Esophagus squamous epithelium (tissue), 5 donors: ENCODE measurements around the gene ZNF532. TPM values are rescaled to one million over a fixed set of nuclear protein-coding genes. Genes with fewer than 3 reads are reported as not detected.
"Not testable (repeated sequence)": the region's sequence is repeated elsewhere in the genome, so short reads cannot be mapped to it uniquely, and the experiment has no call there.

Experiments used
- DNase-seq: peaks from one replicate; lab custom pipeline; 2025; lab: John Stamatoyannopoulos, UW
- H3K27ac ChIP-seq, 4 donors: fragments of 200-600 bp; sonication (generic); one replicate each; pipeline ENCODE4 v1.5.1; 2016 to 2019; ENCODE audit warnings: mild to moderate bottlenecking in 1 of 4
- H3K27me3 ChIP-seq, 4 donors: fragments of 200-600 bp; sonication (generic); 1 replicate in 3 of 4; 2 replicates in 1 of 4; pipeline versions ENCODE4 v1.5.1 to v1.6.0; 2017 to 2021; ENCODE audit warnings: antibody characterized with exemption in 1 of 4
- H3K36me3 ChIP-seq, 3 donors: fragments of 200-600 bp; sonication (generic); one replicate each; pipeline ENCODE4 v1.5.1; 2016 to 2019
- H3K4me1 ChIP-seq, 3 donors: fragments of 200-600 bp; sonication (generic); one replicate each; pipeline ENCODE4 v1.5.1; 2017 to 2019
- H3K4me3 ChIP-seq, 4 donors: fragments of 200-600 bp; sonication (generic); 1 replicate in 3 of 4; 2 replicates in 1 of 4; pipeline ENCODE4 v1.5.1; 2016 to 2019; ENCODE audit warnings: mild to moderate bottlenecking in 2 of 4, moderate library complexity in 1 of 4
- H3K9me3 ChIP-seq, 3 donors: fragments of 200-600 bp; sonication (generic); one replicate each; pipeline ENCODE4 v1.5.1; 2016 to 2019
- CTCF ChIP-seq, 6 experiments: fragments of 450-650 bp in 4 of 6; fragments of 200-600 bp in 2 of 6; sonication (generic) in 2 of 6; IDR thresholded peaks; one replicate each; pipeline ENCODE4 v1.5.1; 2016 to 2019; ENCODE audit warnings: antibody characterized with exemption in 6 of 6, mild to moderate bottlenecking in 4 of 6, moderate library complexity in 4 of 6
- POLR2A ChIP-seq, 4 donors: fragments of 450-650 bp; IDR thresholded peaks; one replicate each; pipeline ENCODE4 v1.6.1; 2017; ENCODE audit warnings: antibody characterized with exemption in 4 of 4, mild to moderate bottlenecking in 4 of 4, moderate library complexity in 3 of 4
- WGBS, 2 donors: methylation state at CpG; one replicate each; pipeline ENCODE4 v1.1.5; 2018; 5-methylcytosine and 5-hydroxymethylcytosine counted together
- intact Hi-C: fragments of 100-400 bp; cut with DNase I; formaldehyde crosslinking; loops from one replicate; pipeline ENCODE4 v1.15.0; 2022
- total RNA-seq, 4 donors: library from RNA; depleted of rRNA; stranded (reverse); fragments of >200 nt; gene quantifications; one replicate each; pipeline ENCODE4 v1.1.0, GENCODE V29; 2016
- donor health status: DM: yes; HTN: yes; CAD: no.

Gene ZNF532
- total RNA-seq, 4 donors from 2014 or later, result 30.7 to 52.3 (median 32.6) TPM

GRCh38 chr18:58850786-58851469 lies 13.7 kb upstream of the ZNF532 start:
- no peak for DNase-seq
- 81 to 87% methylated on average over 12 of the region's 12 CpGs for WGBS, 2 donors
- H3K27ac ChIP-seq, result no peak overlapping the region

DNA sequence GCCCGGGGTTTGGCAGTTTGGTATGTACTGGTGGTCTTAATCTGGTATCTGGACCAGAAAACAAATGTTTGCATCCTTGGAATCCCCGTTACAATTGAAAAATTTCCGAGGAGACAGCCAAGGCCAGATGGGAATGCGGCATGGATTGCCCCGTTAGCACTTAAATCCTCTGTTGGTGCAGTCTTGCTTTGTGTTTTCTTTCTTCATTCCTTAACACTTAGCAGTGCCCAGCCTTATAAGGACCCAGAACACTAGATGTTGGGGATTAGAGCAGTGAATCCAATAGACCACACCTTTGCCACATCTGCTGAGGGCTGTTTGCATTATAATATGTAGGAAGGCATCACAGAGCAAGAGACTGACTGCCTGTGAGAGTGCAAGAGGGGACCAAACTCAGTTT lies 12.8 kb upstream of the ZNF532 start:
- H3K27ac ChIP-seq, result no peak overlapping the region
- no peaks in the 10 kb centered on the region for H3K9me3 ChIP-seq
- WGBS, 2 donors, result 63 to 86% methylated on average over 5 of the region's 5 CpGs
- intact Hi-C loops, result loop anchor here (10.0 kb wide), 1 partner anchor 67 kb away; no protein-coding TSS in a partner anchor
- H3K4me3 ChIP-seq, result no peak overlapping the region
- TF ChIP-seq CTCF (IDR thresholded peaks at IDR 0.05), result no peak
- TF ChIP-seq POLR2A (IDR thresholded peaks at IDR 0.05), result no peak
- H3K4me1 ChIP-seq, result peaks cover 0 to 28% (median 3%) of the 10 kb centered on the region in 3 donors
- no peaks in the 10 kb centered on the region for H3K36me3 ChIP-seq
- no peak for DNase-seq
- peaks cover 0 to 12% (median 0%) of the 10 kb centered on the region in 4 donors for H3K27me3 ChIP-seq

More at GRCh38 chr18:58850786-58851469, 13.7 kb upstream of the ZNF532 start:
- no peak for TF ChIP-seq POLR2A (IDR thresholded peaks at IDR 0.05)
- no peak for TF ChIP-seq CTCF (IDR thresholded peaks at IDR 0.05)
- H3K36me3 ChIP-seq, result no peaks in the 10 kb centered on the region
- intact Hi-C loops, result loop anchor here (10.0 kb wide), 1 partner anchor 66 kb away; no protein-coding TSS in a partner anchor
- peaks cover 0 to 13% (median 0%) of the 10 kb centered on the region in 4 donors for H3K27me3 ChIP-seq
- H3K4me3 ChIP-seq, result no peak overlapping the region
- H3K9me3 ChIP-seq, result no peaks in the 10 kb centered on the region
- H3K4me1 ChIP-seq, result peaks cover 0 to 30% (median 3%) of the 10 kb centered on the region in 3 donors

DNA sequence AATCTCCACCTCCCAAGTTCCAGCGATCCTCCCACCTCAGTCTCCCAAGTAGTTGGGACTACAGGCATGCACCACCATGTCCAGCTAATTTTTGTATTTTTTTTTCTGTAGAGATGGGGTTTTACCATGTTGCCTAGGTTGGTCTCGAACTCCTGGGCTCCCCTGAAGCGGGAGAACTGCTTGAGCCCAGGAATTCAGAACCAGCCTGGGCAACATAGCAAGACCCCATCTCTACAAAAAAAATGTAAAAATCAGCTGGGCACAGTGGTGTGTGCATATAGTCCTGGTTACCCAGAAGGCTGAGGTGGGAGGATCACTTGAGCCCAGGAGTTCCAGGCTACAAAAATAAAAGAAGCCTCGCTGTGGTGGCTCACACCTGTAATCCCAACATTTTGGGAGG lies 12.0 kb upstream of the ZNF532 start:
- DNase-seq, result no peak
- 84 to 93% methylated on average over 3 to 4 of the region's 4 CpGs for WGBS, 2 donors

GRCh38 chr18:58853561-58853960 lies 11.1 kb upstream of the ZNF532 start:
- intact Hi-C loops, result loop anchor here (10.0 kb wide), 1 partner anchor 69 kb away; no protein-coding TSS in a partner anchor
- 86 to 94% methylated on average over 3 of the region's 3 CpGs for WGBS, 2 donors
- no peak overlapping the region for H3K27ac ChIP-seq
- peaks cover 0 to 2% (median 0%) of the 10 kb centered on the region in 4 donors for H3K27me3 ChIP-seq
- no peak for DNase-seq
- no peak overlapping the region for H3K4me3 ChIP-seq
- H3K4me1 ChIP-seq, result peaks cover 0 to 16% (median 0%) of the 10 kb centered on the region in 3 donors
- no peaks in the 10 kb centered on the region for H3K9me3 ChIP-seq
- no peaks in the 10 kb centered on the region for H3K36me3 ChIP-seq
- no peak for TF ChIP-seq CTCF (IDR thresholded peaks at IDR 0.05)

More for the DNA sequence above, 12.0 kb upstream of the ZNF532 start:
- H3K27me3 ChIP-seq, result peaks cover 0 to 4% (median 0%) of the 10 kb centered on the region in 4 donors
- H3K4me1 ChIP-seq, result peaks cover 0 to 21% (median 0%) of the 10 kb centered on the region in 3 donors
- intact Hi-C loops, result loop anchor here (10.0 kb wide), 1 partner anchor 68 kb away; no protein-coding TSS in a partner anchor
- TF ChIP-seq CTCF (IDR thresholded peaks at IDR 0.05) (no peak), POLR2A (IDR thresholded peaks at IDR 0.05) (no peak)
- no peaks in the 10 kb centered on the region for H3K36me3 ChIP-seq
- H3K9me3 ChIP-seq, result no peaks in the 10 kb centered on the region
- no peak overlapping the region for H3K4me3 ChIP-seq
- no peak overlapping the region for H3K27ac ChIP-seq

DNA sequence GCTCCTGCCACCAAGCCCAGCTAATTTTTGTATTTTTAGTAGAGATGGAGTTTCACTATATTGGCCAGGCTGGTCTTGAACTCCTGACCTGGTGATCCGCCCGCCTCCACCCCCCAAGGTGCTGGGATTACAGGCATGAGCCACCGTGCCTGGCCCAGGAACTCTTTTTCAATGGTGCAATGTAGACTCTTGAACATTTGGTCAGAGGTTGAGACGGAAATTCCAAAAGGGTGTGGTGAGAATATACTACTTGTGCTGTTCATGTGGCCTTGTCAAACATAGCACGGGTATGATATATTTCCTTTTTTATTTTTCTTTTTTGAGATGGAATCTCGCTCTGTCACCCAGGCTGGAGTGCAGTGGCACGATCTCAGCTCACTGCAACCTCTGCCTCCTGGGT lies 9.2 kb upstream of the ZNF532 start:
- peaks cover 0 to 21% (median 10%) of the 10 kb centered on the region in 3 donors for H3K4me1 ChIP-seq
- not testable (repeated sequence) for H3K36me3 ChIP-seq, H3K27ac ChIP-seq, H3K9me3 ChIP-seq, DNase-seq, H3K4me3 ChIP-seq, H3K27me3 ChIP-seq
- WGBS, 2 donors, result 76 to 81% methylated on average over 4 to 7 of the region's 7 CpGs
- intact Hi-C loops, result loop anchor here (10.0 kb wide), 1 partner anchor 71 kb away; no protein-coding TSS in a partner anchor
